Mesothelial cell of epicardium (in vitro differentiated cells): ENCODE results near the gene RANBP17. TPM values are rescaled to one million over a fixed set of nuclear protein-coding genes. Genes with fewer than 3 reads are reported as not detected.

Experiments
- DNase-seq, 2 experiments: peaks; one replicate each; pipeline ENCODE4 v3.0.0; 2021; ENCODE audit warnings: low spot score in 2 of 2; ENCODE audit not compliant: unreplicated experiment in 2 of 2
- H3K27ac Mint-ChIP-seq: 2 replicates; pipeline ENCODE4 v1.8.0; 2021; ENCODE audit warnings: mixed read lengths
- H3K27me3 Mint-ChIP-seq: 2 replicates; pipeline ENCODE4 v1.8.0; 2021; ENCODE audit warnings: low read depth, mixed read lengths
- H3K36me3 Mint-ChIP-seq: 2 replicates; pipeline ENCODE4 v1.8.0; 2021; ENCODE audit warnings: mixed read lengths
- H3K4me1 Mint-ChIP-seq: 2 replicates; pipeline ENCODE4 v1.8.0; 2021; ENCODE audit warnings: mixed read lengths
- H3K4me3 Mint-ChIP-seq: 2 replicates; pipeline ENCODE4 v1.8.0; 2021; ENCODE audit warnings: mild to moderate bottlenecking, moderate library complexity, mixed read lengths
- H3K9me3 Mint-ChIP-seq: 2 replicates; pipeline ENCODE4 v1.8.0; 2021; ENCODE audit warnings: mixed read lengths
- CTCF ChIP-seq: fragments of 200-600 bp; sonication (generic); IDR thresholded peaks from one replicate; pipeline ENCODE4 v1.5.0; 2021; ENCODE audit warnings: antibody characterized with exemption; ENCODE audit not compliant: unreplicated experiment
- total RNA-seq: library from RNA; stranded (reverse); gene quantifications from 3 replicates; pipeline ENCODE4 v1.2.1, GENCODE V29; 2021

RANBP17 gene
- total RNA-seq, 1 donor from 2014 or later: 60.8 TPM

- no peak overlapping the region for H3K27ac Mint-ChIP-seq
- no peak for TF ChIP-seq CTCF
- no peaks in the 10 kb centered on the region for H3K27me3 Mint-ChIP-seq
- H3K4me3 Mint-ChIP-seq: no peak overlapping the region
- peaks cover 2% of the 10 kb centered on the region for H3K4me1 Mint-ChIP-seq
- no peak for DNase-seq
- H3K9me3 Mint-ChIP-seq: peaks cover 3% of the 10 kb centered on the region
- H3K36me3 Mint-ChIP-seq: peaks cover 2% of the 10 kb centered on the region
Observed at GRCh38 chr5:171261361-171261760, 399.5 kb downstream of the RANBP17 start.

GRCh38 chr5:171261904-171262303 is 400.1 kb downstream of the RANBP17 start:
- no peak for TF ChIP-seq CTCF
- no peak overlapping the region for H3K27ac Mint-ChIP-seq

GRCh38 chr5:171263181-171263580 is 401.4 kb downstream of the RANBP17 start:
- Mint-ChIP-seq H3K27me3 (no peaks in the 10 kb centered on the region), H3K9me3 (peaks cover 3% of the 10 kb centered on the region), H3K36me3 (peaks cover 2% of the 10 kb centered on the region), H3K4me3 (no peak overlapping the region), H3K27ac (no peak overlapping the region), H3K4me1 (peaks cover 2% of the 10 kb centered on the region)
- no peak for DNase-seq
- TF ChIP-seq CTCF: no peak

More at GRCh38 chr5:171261904-171262303, 400.1 kb downstream of the RANBP17 start:
- Mint-ChIP-seq H3K4me1 (peaks cover 2% of the 10 kb centered on the region), H3K9me3 (peaks cover 3% of the 10 kb centered on the region), H3K36me3 (peaks cover 2% of the 10 kb centered on the region), H3K4me3 (no peak overlapping the region), H3K27me3 (no peaks in the 10 kb centered on the region)
- no peak for DNase-seq

GRCh38 chr5:171264843-171265242 is 403.0 kb downstream of the RANBP17 start:
- H3K36me3 Mint-ChIP-seq: no peaks in the 10 kb centered on the region
- no peak for TF ChIP-seq CTCF
- no peaks in the 10 kb centered on the region for H3K27me3 Mint-ChIP-seq
- no peak overlapping the region for H3K27ac Mint-ChIP-seq
- no peak for DNase-seq
- H3K9me3 Mint-ChIP-seq: no peaks in the 10 kb centered on the region
- peaks cover 11% of the 10 kb centered on the region for H3K4me1 Mint-ChIP-seq
- no peak overlapping the region for H3K4me3 Mint-ChIP-seq

- Mint-ChIP-seq H3K27me3 (no peaks in the 10 kb centered on the region), H3K9me3 (peaks cover 7% of the 10 kb centered on the region), H3K4me1 (peaks cover 17% of the 10 kb centered on the region), H3K27ac (no peak overlapping the region), H3K36me3 (no peaks in the 10 kb centered on the region), H3K4me3 (no peak overlapping the region)
- TF ChIP-seq CTCF: no peak
- no peak for DNase-seq
Observed at GRCh38 chr5:171268700-171269620, 407.1 kb downstream of the RANBP17 start.
